Activated CD8-positive, alpha-beta memory T cell treated with anti-CD3 and anti-CD28 coated beads for 1 hour (primary cell): Measurements from ENCODE around the gene SPDYE3.

Experiments
- DNase-seq, 2 donors: peaks; one replicate each; pipeline ENCODE4 v3.0.0-alpha.2; 2020; ENCODE audit warnings: low read depth in 1 of 2; ENCODE audit errors: extremely low read depth in 1 of 2

The SPDYE3 gene

GRCh38 chr7:100369105-100369504 lies 61.6 kb downstream of the SPDYE3 start:
- no peak for DNase-seq

GRCh38 chr7:100370303-100370702 lies 62.8 kb downstream of the SPDYE3 start:
- no peak for DNase-seq

GRCh38 chr7:100370746-100371145 lies 63.2 kb downstream of the SPDYE3 start:
- DNase-seq, result no peak

GRCh38 chr7:100371561-100372171 lies 64.2 kb downstream of the SPDYE3 start:
- DNase-seq, result no peak
